ENCODE results near the gene GPR158. TPM values are rescaled to one million over a fixed set of nuclear protein-coding genes. Genes with fewer than 3 reads are reported as not detected.

The GPR158 gene
- total and polyA plus RNA-seq, 4 donors: 0.02 to 0.97 TPM; not detected in 2

GRCh38 chr10:25177093-25177753, 2.4 kb downstream of the GPR158 start:
- ATAC-seq (ENCODE audit: insufficient read depth, low FRiP score) (no peak), DNase-seq (no peak)
- Histone ChIP-seq H3K4me3 (no peak overlapping the region), H3K9ac (ENCODE audit: insufficient read depth in 1 of 2, low read length in 2 of 2) (no peak overlapping the region), H3K27me3 (ENCODE audit: control insufficient read depth in 3 of 3, insufficient read depth in 3 of 3, low read length in 2 of 3) (peaks cover 6 to 31% (median 31%) of the 10 kb centered on the region in 3 donors), H3K4me1 (ENCODE audit: control insufficient read depth in 5 of 5, insufficient read depth in 5 of 5, low read length in 5 of 5) (peaks cover 0 to 18% (median 6%) of the 10 kb centered on the region in 5 donors), H3K27ac (ENCODE audit: low read depth in 1 of 2, low read length in 1 of 2) (no peak overlapping the region), H3K9me3 (ENCODE audit: control insufficient read depth in 4 of 4, insufficient read depth in 3 of 4, low read length in 3 of 4) (peaks cover 0 to 12% (median 0%) of the 10 kb centered on the region in 4 donors), H3K36me3 (ENCODE audit: control insufficient read depth in 4 of 4, insufficient read depth in 4 of 4, low read length in 4 of 4) (no peaks in the 10 kb centered on the region)
- WGBS, 2 donors: 19 to 22% methylated on average over 2 of the region's 2 CpGs
- TF ChIP-seq, protein P1, sequence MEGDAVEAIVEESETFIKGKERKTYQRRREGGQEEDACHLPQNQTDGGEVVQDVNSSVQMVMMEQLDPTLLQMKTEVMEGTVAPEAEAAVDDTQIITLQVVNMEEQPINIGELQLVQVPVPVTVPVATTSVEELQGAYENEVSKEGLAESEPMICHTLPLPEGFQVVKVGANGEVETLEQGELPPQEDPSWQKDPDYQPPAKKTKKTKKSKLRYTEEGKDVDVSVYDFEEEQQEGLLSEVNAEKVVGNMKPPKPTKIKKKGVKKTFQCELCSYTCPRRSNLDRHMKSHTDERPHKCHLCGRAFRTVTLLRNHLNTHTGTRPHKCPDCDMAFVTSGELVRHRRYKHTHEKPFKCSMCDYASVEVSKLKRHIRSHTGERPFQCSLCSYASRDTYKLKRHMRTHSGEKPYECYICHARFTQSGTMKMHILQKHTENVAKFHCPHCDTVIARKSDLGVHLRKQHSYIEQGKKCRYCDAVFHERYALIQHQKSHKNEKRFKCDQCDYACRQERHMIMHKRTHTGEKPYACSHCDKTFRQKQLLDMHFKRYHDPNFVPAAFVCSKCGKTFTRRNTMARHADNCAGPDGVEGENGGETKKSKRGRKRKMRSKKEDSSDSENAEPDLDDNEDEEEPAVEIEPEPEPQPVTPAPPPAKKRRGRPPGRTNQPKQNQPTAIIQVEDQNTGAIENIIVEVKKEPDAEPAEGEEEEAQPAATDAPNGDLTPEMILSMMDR (IDR thresholded peaks at IDR 0.05; ENCODE audit: control extremely low read depth, extremely low read depth): no peak

DNA sequence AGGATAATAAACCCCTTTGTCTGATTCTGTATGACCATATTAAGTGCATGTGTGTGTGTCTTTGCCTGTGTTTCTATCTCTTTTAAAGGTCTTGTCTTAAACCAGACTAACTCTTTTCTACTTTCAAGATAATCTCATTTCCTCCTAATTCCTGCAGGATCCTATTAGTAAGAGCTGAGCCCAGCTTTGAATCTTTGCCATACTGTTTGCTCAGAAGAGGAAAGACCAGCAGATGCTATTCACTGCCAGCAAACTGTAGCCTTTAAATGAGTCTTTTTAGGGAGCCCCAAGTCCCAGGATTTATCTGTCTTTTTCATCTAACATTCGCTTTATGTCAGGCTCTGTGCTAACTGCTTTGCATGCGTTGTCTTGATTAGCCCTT, 2.9 kb downstream of the GPR158 start:
- ATAC-seq (ENCODE audit: insufficient read depth, low FRiP score): no peak
- peaks cover 4 to 33% (median 31%) of the 10 kb centered on the region in 3 donors for H3K27me3 ChIP-seq (ENCODE audit: control insufficient read depth in 3 of 3, insufficient read depth in 3 of 3, low read length in 2 of 3)
- no peak overlapping the region for H3K9ac ChIP-seq (ENCODE audit: insufficient read depth in 1 of 2, low read length in 2 of 2)
- TF ChIP-seq, protein P1 (IDR thresholded peaks at IDR 0.05; ENCODE audit: control extremely low read depth, extremely low read depth): no peak
- DNase-seq: no peak
- H3K9me3 ChIP-seq (ENCODE audit: control insufficient read depth in 4 of 4, insufficient read depth in 3 of 4, low read length in 3 of 4): peaks cover 0 to 12% (median 0%) of the 10 kb centered on the region in 4 donors
- peaks cover 0 to 18% (median 6%) of the 10 kb centered on the region in 5 donors for H3K4me1 ChIP-seq (ENCODE audit: control insufficient read depth in 5 of 5, insufficient read depth in 5 of 5, low read length in 5 of 5)
- H3K4me3 ChIP-seq: no peak overlapping the region
- WGBS, 2 donors: 91 to 92% methylated on average over 2 of the region's 2 CpGs
- no peak overlapping the region for H3K27ac ChIP-seq (ENCODE audit: low read depth in 1 of 2, low read length in 1 of 2)
- H3K36me3 ChIP-seq (ENCODE audit: control insufficient read depth in 4 of 4, insufficient read depth in 4 of 4, low read length in 4 of 4): no peaks in the 10 kb centered on the region

GRCh38 chr10:25178411-25178810, 3.6 kb downstream of the GPR158 start:
- peaks cover 4 to 33% (median 31%) of the 10 kb centered on the region in 3 donors for H3K27me3 ChIP-seq (ENCODE audit: control insufficient read depth in 3 of 3, insufficient read depth in 3 of 3, low read length in 2 of 3)
- H3K4me1 ChIP-seq (ENCODE audit: control insufficient read depth in 5 of 5, insufficient read depth in 5 of 5, low read length in 5 of 5): peaks cover 0 to 18% (median 6%) of the 10 kb centered on the region in 5 donors
- H3K4me3 ChIP-seq: no peak overlapping the region
- no peaks in the 10 kb centered on the region for H3K36me3 ChIP-seq (ENCODE audit: control insufficient read depth in 4 of 4, insufficient read depth in 4 of 4, low read length in 4 of 4)
- H3K9ac ChIP-seq (ENCODE audit: insufficient read depth in 1 of 2, low read length in 2 of 2): no peak overlapping the region
- H3K27ac ChIP-seq (ENCODE audit: low read depth in 1 of 2, low read length in 1 of 2): no peak overlapping the region
- H3K9me3 ChIP-seq (ENCODE audit: control insufficient read depth in 4 of 4, insufficient read depth in 3 of 4, low read length in 3 of 4): peaks cover 0 to 12% (median 0%) of the 10 kb centered on the region in 4 donors
- ATAC-seq (ENCODE audit: insufficient read depth, low FRiP score) (no peak), DNase-seq (no peak)
- TF ChIP-seq, protein P1 (IDR thresholded peaks at IDR 0.05; ENCODE audit: control extremely low read depth, extremely low read depth): no peak

All from lung (tissue), 12 donors.